NCI-H2196 (cell line): ENCODE measurements around the gene PI16.

Experiments
- DNase-seq: peaks from one replicate; lab custom pipeline; 2025; ENCODE audit not compliant: unreplicated experiment; lab: John Stamatoyannopoulos, UW

PI16 gene

DNA sequence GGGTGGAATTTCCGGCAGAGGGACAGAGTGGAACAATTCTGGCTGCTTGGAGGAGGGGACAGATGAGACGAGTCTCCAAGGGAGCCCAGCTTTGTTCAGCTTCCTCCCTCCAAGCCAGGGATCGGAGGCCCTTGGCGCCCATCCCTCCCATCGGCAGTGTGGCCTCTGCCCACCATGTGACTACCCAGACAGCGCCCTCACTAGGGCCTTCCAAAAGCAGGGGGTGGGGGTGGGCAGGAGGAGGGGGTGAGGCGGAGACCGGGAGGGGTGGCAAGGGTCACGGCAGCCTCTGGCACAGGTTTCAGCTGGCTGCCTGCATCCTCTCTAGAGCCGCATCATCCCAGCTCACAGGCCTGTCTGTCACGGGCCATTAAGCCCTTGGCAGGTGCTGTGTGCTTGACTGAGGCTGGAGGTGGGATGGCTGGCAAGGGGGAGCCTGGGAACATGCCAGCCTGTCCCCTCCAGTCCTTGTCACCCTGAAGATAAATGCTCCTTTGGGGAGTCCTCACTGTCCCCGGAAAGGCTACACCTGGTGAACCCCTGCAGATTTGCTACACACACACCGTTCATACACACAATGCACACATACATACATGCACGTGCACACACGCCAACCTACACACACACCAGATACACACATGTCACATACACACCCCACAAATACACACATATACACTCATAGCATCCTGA lies 44.7 kb downstream of the PI16 start:
- peak; percentile 53 for DNase-seq

DNA sequence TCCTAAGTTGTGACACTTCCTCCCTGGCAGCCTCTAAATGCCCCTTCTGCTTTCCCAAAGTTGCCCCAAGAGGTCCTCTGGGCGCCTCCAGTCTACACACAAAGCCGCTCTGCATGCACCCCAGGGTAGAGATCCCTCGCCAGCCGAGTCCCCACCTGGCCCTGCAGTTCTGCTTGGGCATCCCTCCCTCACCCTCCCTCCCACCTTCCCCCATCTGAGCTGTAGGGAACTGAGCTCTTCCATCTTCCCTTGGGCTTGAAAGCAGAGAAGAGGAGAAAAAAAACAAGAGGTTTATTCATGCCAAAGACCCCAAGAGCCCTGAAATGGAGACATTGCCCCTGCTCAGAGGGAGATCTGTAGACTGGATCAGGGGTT lies 45.2 kb downstream of the PI16 start:
- DNase-seq = no peak

DNA sequence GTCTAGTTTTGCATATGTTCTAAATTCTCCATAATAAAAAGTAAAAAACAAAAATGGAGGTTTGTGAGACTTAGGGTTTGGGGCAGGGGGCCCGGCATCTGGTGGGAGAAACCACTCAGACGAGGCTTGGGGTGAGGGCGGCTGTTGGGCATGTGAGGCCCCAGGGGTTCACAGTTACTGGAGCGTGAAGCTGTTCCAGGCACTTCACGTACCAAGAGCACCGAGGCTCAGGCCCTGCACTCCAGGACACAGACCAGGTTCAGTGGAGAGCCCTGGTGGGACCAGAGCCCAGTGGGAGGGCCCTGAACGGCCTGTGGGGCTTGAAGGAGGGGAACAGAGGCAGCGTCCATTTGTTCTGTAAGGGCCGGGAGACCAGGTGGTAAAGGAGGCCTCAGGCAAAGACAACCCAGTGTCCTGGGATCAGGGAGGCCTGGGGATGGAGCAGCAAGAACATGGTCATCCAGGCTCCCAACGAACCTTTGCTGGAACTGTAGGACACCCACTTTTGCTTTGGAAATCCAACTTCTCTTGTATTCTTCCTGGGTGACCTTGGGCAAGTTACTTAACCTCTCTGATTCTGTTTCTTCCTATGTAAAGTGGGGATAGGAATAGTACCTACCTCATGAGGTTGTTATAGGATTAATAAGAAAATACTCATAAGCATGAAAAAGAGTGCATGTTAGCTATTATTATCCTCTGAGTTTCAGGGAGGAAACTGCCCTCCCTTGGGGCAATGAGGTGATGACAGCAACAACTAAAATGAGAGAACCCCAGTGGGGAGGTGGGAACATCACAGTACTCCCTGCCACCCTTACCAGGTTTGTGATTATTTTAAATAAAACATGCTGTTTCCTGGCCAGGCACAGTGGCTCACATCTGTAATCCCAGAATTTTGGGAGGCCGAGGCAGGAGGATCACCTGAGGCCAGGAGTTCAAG lies 49.8 kb downstream of the PI16 start:
- no peak for DNase-seq

DNA sequence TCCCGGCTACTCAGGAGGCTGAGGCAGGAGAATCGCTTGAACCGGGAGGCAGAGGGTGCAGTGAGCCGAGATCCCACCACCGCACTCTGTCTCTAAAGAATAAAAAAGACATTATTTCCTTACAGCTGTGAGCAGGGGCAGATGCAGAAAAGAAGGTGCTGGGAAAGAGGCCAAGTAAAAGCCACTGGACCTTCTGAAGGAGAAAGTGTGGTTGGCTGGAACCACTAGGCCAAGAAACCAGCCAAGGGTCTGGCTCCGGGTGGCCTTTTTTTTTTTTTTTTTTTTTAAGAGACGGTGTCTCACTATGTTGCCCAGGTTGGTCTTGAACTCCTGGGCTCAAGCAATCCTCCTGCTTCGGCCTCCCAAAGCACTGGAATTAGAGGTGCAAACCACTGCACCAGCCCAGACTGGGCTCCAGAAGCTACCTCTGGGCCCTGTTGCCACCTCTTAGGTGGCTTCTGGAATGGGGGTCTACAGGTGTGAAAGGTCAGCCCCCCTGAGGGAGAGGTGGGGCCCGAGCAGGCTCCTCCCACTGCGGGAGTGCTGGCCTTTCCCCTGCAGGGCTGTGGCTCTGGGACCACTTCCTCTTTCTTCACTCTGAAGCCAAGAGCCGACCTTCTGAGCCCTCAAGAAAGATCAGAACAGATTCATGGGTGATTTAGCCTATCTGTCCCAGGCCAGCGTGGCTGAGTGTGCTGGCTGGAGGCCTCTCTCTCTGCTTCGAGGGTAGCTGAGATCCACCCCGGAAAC lies 50.7 kb downstream of the PI16 start, which contains the start of gene FGD2:
TSS of gene FGD2 (plus strand) at position 595 of the 750 bp plus-strand sequence. CDS start 163 bp downstream, outside the sequence.
- DNase-seq = no peak

DNA sequence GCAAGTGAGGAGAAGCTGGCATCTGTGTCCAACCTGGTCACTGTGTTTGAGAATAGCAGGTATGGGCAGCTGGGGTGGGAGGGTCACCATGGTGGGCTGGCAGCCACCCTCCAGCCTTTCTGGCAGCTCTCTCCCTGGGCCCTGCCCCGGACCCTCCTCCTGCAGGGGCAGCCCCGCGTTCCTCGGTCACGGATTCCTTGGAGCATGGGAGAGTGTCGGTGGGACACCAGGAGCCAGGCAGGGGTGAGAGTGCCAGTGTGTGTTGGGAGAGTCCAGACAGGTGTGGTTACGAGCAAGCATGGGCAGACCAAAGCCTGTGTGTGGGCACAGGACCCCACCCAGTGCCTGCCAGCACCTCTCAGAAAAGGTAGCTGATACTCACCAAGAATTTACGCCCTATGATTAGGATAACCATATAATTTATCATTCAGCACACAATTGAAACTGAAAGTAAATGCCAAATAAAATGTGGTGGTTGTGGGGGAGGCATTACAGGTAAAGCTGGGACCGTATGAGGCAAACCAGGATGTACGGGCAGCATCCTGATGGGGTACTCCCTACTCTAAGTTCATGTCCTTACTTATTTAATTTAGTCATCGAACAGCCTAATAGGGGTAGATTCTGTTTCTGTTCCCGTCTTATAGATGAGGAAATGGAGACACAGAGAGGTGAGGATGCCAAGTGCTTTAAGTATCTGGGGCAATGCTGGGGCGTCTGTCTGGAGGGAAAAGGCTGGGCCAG lies 51.5 kb downstream of the PI16 start:
- no peak for DNase-seq

DNA sequence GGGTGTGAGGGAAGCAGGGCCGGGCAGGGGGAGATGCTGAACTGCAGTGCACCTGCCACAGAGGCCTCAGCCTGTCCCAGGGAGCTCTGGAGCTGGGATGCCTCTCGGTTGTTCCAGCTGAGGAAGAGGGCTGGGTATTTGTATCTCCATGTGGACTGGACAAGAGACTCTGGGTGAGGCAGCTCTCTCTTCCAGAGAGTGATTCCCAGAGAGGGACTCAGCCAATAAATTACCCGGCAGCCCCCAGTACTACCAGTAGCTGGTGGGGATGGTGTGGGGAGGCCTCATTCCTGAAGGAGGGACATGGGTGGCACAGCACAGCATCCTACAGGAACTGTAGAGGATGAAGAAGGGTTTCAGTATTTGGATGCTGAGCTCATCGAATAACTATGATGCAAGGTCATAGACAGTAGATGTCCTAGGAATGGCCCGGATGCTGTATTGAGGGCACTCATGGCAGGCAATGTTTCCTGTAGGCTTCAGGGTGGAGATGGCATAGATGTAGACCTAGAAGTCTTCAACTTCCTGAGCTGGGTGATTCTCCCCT lies 52.3 kb downstream of the PI16 start:
- no peak for DNase-seq

DNA sequence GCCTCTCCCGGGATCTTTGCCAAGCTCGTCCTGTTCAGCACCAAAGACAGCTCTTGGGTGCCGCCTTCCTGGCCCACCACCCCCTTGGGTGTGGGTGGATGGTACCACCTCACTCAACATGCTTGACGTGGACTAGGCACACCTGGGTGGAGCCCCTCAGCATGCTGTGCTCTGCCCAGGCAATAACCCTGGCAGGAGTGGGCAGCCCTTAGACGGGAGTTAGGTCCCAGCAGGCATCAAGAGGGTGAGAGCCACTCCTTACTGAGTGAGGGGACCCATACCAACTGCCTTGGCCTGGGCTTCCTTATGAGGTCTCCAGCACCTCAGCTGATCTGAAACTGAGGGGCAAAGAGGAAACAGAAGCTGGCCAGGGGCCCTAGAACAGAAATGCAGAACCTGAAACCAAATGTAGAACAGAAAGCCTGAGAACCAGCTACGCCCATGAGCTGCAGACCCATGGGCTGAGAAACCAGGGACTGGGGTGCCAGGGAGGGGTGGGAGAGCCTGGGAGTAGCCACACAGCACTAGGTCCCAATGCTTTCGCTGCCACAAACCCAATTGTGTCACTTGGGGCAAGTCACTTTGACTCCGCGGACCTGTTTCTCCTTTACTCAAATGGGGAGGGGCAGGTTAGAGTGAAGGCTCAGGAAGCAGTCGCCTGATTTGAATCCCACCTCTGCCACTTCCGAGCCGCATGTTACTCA lies 53.0 kb downstream of the PI16 start:
- no peak for DNase-seq

DNA sequence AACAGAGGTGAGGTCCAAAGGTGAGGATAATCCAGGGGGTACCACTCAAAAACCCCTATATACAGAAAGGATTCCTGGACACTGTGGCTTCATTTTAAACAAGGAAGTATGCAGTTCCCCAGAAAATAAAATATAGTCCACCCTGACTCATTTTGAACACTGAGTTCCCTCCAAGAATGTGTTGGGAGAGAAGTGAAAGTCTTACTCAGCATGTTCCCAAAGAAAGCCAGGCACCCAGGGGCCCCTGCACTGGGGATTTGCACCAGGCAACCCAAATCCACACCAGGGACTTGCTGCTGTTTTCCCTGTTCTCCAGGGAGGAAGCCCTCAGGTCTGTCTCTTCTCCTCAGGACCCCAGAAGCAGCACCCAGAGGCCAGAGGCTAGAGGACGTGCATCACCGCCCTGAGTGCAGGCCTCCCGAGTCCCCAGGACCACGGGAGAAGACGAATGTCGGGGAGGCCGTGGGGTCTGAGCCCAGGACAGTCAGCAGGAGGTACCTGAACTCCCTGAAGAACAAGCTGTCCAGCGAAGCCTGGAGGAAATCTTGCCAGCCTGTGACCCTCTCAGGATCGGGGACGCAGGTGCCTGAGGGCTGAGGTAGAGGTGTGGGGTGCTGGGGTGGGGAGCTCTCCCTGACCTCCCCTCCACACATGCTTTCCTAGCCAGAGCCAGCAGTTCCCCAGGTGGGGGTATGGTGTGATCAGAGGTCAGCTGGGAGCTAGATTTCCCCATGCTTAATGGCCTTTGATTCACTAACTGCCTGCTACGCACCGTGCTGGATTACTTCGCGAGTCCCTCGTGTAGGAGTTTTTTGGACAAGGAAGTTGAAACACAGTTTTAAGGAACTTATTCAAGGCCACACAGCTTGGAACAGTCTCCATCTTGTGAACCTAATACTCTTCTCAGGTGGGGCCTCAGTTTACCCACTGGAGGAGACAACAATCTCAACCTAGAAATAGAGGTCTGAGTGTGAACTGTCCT lies 54.2 kb downstream of the PI16 start:
- no peak for DNase-seq

DNA sequence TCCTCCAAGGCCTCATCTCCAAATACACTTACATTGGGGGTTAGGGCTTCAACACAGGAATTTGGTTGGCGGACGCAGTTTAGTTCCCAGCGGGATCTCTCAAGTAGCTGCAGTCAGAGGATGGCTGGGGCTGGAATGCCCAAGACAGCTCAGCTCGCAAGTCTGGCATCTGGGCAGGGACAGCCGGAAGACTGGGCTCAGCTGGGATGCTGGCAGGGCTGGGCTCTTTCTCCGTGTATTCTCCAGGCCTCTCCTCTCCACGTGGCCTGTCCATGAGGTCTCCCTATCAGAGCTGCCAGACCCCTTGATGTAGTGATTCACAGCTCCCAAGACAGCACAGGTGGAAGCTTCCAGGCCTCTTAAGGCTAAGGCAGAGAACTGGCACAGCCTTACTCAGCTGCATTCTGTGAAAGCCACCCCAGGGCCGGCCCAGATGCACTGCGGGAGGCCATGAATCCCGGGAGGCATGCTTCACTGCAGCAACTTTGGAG lies 55.9 kb downstream of the PI16 start:
- no peak for DNase-seq

DNA sequence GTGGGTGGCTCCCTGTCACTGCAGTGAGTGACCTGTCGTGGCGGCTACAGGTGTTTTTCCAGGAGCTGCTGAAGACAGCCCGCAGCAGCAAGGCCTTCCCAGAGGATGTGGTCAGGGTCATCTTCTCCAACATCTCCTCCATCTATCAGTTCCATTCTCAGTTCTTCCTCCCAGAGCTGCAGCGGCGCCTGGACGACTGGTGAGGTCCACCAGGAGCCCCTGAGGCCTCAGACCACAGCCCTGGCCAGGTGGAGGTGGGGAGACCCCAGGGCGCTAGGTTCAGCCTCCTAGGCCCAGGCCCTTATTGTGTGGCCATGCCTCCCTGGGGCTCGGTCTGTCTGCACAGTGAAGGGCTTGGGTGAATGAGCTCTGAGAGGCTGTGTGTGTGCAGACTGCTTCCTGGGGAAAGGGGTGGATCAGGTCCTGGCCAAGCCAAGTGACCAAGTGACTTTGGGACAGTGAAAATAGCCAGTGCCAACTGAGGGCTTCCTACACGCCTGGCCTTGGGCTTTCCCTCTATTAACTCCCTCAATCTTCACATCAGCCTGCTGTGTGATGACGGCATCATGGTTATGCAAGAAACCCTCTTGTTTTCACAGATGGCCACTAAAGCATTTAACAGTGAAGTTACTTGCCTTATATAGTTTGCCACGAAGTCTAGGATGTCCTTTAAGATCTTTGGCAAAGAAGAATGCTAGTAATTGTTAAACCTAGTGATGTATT lies 57.3 kb downstream of the PI16 start:
- DNase-seq = no peak

DNA sequence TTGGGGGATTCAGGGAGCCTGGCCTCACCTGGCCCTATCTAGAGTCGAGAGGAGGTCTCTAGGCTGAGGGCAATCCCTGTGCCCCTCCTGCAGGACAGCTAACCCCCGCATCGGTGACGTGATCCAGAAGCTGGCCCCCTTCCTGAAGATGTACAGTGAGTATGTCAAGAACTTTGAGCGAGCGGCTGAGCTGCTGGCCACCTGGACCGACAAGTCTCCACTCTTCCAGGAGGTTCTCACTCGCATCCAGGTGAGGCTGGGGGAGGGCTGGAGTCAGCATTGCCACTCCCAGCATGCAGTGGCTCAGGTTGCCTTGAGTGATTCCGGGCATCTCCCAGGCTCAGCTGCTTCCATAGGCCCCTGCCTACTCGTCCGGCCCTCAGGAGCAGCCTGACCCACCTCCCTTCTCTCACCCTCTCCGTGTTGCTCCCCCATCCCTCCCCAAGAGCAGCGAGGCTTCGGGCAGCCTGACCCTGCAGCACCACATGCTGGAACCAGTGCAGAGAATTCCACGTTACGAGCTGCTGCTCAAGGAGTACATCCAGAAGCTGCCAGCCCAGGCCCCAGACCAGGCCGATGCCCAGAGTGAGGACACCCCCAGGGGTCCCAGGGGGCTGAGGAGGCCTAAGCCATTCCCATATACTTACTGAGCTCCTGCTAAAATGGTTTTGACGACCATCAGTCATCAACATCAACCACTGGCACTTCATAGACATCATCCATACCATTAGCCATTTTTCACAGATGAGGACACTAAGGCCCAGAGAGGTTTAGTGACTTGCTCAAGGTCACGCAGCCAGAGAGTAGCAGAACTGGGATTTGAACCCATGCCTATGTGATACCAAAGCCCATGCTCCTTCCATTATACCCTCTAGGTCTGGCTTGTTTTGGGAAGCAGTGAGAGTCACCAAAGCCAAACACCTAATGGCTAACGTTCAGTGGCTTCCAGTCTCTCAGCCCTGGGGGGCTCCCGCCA lies 59.3 kb downstream of the PI16 start:
- DNase-seq = no peak
